Osteoblast (primary cell): Measurements from ENCODE around the gene CEP57L1. TPM values are rescaled to one million over a fixed set of nuclear protein-coding genes. Genes with fewer than 3 reads are reported as not detected.

ENCODE experiments used
- DNase-seq: peaks from one replicate; pipeline ENCODE4 v3.0.0; 2011; ENCODE audit warnings: low spot score, mixed read lengths; ENCODE audit not compliant: insufficient read length; ENCODE audit errors: missing footprints
- H2AFZ ChIP-seq: 2 replicates; pipeline ENCODE4 v1.6.0; 2011; ENCODE audit warnings: mild to moderate bottlenecking, low read length
- H3K27ac ChIP-seq: 2 replicates; pipeline ENCODE4 v1.5.1; 2011; ENCODE audit warnings: mild to moderate bottlenecking, low read depth, low read length, moderate library complexity
- H3K27me3 ChIP-seq: 2 replicates; pipeline ENCODE4 v1.6.0; 2012; ENCODE audit warnings: mild to moderate bottlenecking, control low read depth, inconsistent platforms, low read length, moderate library complexity; ENCODE audit not compliant: insufficient read depth
- H3K36me3 ChIP-seq: 2 replicates; pipeline ENCODE4 v1.5.1; 2011; ENCODE audit warnings: mild to moderate bottlenecking, low read length, control low read depth, moderate library complexity; ENCODE audit not compliant: insufficient read depth
- H3K4me1 ChIP-seq: 2 replicates; pipeline ENCODE4 v1.5.1; 2011; ENCODE audit warnings: mild to moderate bottlenecking, low read length, control low read depth, moderate library complexity; ENCODE audit not compliant: insufficient read depth
- H3K4me2 ChIP-seq: 2 replicates; pipeline ENCODE4 v1.6.0; 2011; ENCODE audit warnings: mild to moderate bottlenecking, low read length; ENCODE audit not compliant: insufficient read depth
- H3K4me3 ChIP-seq: fragments of 200-600 bp; sonication (generic); 3 replicates; pipeline ENCODE4 v1.5.1; 2012; ENCODE audit warnings: mild to moderate bottlenecking, low read length, inconsistent platforms; ENCODE audit not compliant: insufficient read depth
- H3K79me2 ChIP-seq: 2 replicates; pipeline ENCODE4 v1.6.0; 2012; ENCODE audit warnings: mild to moderate bottlenecking, low read length, control low read depth, inconsistent platforms; ENCODE audit not compliant: insufficient read depth
- H3K9me3 ChIP-seq: 2 replicates; pipeline ENCODE4 v1.5.1; 2011; ENCODE audit warnings: low read depth, low read length, control low read depth
- H4K20me1 ChIP-seq: 2 replicates; pipeline ENCODE4 v1.6.0; 2012; ENCODE audit warnings: mild to moderate bottlenecking, low read length, control low read depth; ENCODE audit not compliant: insufficient read depth
- total RNA-seq: library from RNA; depleted of rRNA; stranded (reverse); fragments of >200 nt; gene quantifications from 2 replicates; pipeline ENCODE4 v1.2.3, GENCODE V29; 2012
- TF ChIP-seq, protein P1 (sequence below): IDR thresholded peaks from 2 replicates; pipeline ENCODE4 v1.5.1; 2011; ENCODE audit warnings: mild to moderate bottlenecking, low read depth, low read length, moderate library complexity; ENCODE audit errors: extremely low read depth

The CEP57L1 gene
- total RNA-seq, 1 donor: 17.7 TPM

DNA sequence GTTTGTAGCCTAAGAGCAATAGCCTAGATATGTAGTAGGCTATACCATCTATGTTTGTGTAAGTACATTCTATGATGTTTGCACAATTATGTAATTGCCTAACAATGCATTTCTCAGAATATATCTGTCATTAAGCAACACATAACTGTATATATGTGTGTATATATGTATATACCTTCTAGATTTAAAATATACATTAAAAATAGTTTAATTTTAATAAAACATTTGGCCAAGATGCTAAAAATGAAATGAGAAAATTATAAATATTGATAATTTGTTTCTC, 21.2 kb upstream of the CEP57L1 start:
- no peaks in the 10 kb centered on the region for H3K27me3 ChIP-seq
- H2AFZ ChIP-seq: no peak overlapping the region
- no peaks in the 10 kb centered on the region for H3K9me3 ChIP-seq
- H4K20me1 ChIP-seq: no peaks in the 10 kb centered on the region
- no peaks in the 10 kb centered on the region for H3K79me2 ChIP-seq
- no peak overlapping the region for H3K4me2 ChIP-seq
- TF ChIP-seq, protein P1, sequence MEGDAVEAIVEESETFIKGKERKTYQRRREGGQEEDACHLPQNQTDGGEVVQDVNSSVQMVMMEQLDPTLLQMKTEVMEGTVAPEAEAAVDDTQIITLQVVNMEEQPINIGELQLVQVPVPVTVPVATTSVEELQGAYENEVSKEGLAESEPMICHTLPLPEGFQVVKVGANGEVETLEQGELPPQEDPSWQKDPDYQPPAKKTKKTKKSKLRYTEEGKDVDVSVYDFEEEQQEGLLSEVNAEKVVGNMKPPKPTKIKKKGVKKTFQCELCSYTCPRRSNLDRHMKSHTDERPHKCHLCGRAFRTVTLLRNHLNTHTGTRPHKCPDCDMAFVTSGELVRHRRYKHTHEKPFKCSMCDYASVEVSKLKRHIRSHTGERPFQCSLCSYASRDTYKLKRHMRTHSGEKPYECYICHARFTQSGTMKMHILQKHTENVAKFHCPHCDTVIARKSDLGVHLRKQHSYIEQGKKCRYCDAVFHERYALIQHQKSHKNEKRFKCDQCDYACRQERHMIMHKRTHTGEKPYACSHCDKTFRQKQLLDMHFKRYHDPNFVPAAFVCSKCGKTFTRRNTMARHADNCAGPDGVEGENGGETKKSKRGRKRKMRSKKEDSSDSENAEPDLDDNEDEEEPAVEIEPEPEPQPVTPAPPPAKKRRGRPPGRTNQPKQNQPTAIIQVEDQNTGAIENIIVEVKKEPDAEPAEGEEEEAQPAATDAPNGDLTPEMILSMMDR: no peak
- H3K4me1 ChIP-seq: peaks cover 17% of the 10 kb centered on the region
- no peak overlapping the region for H3K4me3 ChIP-seq
- H3K36me3 ChIP-seq: no peaks in the 10 kb centered on the region
- no peak for DNase-seq
- H3K27ac ChIP-seq: no peak overlapping the region

DNA sequence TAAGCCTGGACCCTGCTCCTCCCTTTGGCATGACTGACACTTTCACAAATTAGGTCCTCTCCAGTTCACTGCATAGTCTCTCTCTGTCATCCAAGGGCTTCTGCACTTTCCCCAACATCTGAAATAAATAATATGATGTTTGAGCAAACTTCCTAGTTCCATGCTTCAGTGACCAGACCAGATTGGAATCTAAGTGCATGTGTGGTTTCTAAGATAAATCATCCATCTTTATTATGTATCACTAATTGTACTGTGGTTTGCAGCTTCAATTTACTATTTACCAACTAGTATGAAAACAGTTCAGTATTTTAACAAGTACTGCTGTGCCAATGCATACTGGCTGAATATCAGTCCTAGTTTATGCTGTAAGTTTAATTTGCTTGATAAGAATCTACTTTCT, 19.4 kb upstream of the CEP57L1 start:
- Histone ChIP-seq H3K79me2 (no peaks in the 10 kb centered on the region), H3K4me3 (no peak overlapping the region), H3K27me3 (no peaks in the 10 kb centered on the region), H3K27ac (no peak overlapping the region), H3K9me3 (no peaks in the 10 kb centered on the region), H4K20me1 (no peaks in the 10 kb centered on the region), H3K36me3 (no peaks in the 10 kb centered on the region), H3K4me2 (no peak overlapping the region), H3K4me1 (peaks cover 17% of the 10 kb centered on the region), H2AFZ (no peak overlapping the region)
- TF ChIP-seq, protein P1: no peak
- no peak for DNase-seq

DNA sequence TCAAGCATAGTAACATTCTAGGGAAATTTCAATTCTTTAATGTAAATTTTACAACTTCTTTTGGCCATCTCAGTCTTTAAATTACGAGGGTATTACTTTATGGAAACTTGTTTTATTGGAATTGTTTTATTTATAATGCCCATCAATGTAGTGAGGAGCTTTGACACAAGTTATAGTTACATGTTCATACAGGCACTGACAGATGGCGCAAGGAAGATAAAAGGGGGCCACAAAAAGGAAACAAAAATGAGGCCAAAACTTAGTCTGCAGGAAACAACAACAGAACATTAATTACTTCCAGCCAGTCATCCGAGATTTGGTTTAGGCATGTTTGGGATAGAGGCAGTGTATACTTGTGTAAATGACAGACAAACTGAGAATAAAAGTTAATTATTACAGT, 18.9 kb upstream of the CEP57L1 start:
- no peaks in the 10 kb centered on the region for H4K20me1 ChIP-seq
- no peaks in the 10 kb centered on the region for H3K9me3 ChIP-seq
- TF ChIP-seq, protein P1: no peak
- DNase-seq: no peak
- no peak overlapping the region for H3K27ac ChIP-seq
- no peaks in the 10 kb centered on the region for H3K27me3 ChIP-seq
- no peaks in the 10 kb centered on the region for H3K36me3 ChIP-seq
- peaks cover 2% of the 10 kb centered on the region for H3K79me2 ChIP-seq
- no peak overlapping the region for H3K4me3 ChIP-seq
- peaks cover 16% of the 10 kb centered on the region for H3K4me1 ChIP-seq
- no peak overlapping the region for H3K4me2 ChIP-seq
- H2AFZ ChIP-seq: no peak overlapping the region

DNA sequence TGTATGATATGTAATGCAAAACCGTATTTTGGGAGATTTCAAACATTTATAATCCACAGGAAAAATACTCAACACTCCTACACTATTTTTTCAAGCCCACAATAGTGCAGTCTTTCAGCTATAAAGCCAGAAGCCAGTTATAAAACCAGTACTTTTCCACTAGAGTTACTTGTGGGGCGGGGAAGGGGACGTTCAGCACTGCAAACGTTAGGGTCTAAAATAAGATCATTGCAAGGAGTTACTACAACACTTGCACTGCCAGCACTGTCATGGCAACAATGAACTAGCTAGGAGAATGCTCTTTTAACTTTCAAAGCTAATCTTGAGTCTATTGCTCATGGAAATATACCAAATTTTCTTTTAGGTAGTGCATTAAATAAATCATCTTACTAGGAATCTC, 15.3 kb upstream of the CEP57L1 start:
- H3K79me2 ChIP-seq: peaks cover 2% of the 10 kb centered on the region
- H3K4me2 ChIP-seq: no peak overlapping the region

More for the DNA sequence above, 15.3 kb upstream of the CEP57L1 start:
- H3K9me3 ChIP-seq: no peaks in the 10 kb centered on the region
- H3K4me1 ChIP-seq: peaks cover 15% of the 10 kb centered on the region
- H3K36me3 ChIP-seq: no peaks in the 10 kb centered on the region
- TF ChIP-seq, protein P1: no peak
- no peak for DNase-seq
- no peak overlapping the region for H2AFZ ChIP-seq
- no peaks in the 10 kb centered on the region for H4K20me1 ChIP-seq
- no peak overlapping the region for H3K4me3 ChIP-seq
- no peaks in the 10 kb centered on the region for H3K27me3 ChIP-seq
- no peak overlapping the region for H3K27ac ChIP-seq
